GM23338 (cell line): Measurements from ENCODE around the gene CHST11. TPM values are rescaled to one million over a fixed set of nuclear protein-coding genes. Genes with fewer than 3 reads are reported as not detected.

Experiments
- ATAC-seq: fragments of 200-7000 bp; cut with Tn5 transposase; 3 replicates; pipeline ENCODE4 v1.9.1; 2020
- DNase-seq: peaks from one replicate; pipeline ENCODE4 v3.0.0-alpha.2; 2015; ENCODE audit warnings: low spot score
- H2AFZ ChIP-seq: fragments of 200-600 bp; sonication (generic); 2 replicates; pipeline ENCODE4 v1.8.0; 2016; ENCODE audit warnings: antibody characterized with exemption, mild to moderate bottlenecking, moderate library complexity
- H3F3A ChIP-seq: fragments of 200-600 bp; sonication (generic); replicated peaks from 2 replicates; pipeline ENCODE4 v1.8.0; 2017; ENCODE audit warnings: antibody characterized with exemption, mixed run types, low read depth
- H3K27ac ChIP-seq: fragments of 200-600 bp; sonication (generic); 2 replicates; pipeline ENCODE4 v1.6.1; 2016; ENCODE audit warnings: low read depth
- H3K27me3 ChIP-seq: fragments of 200-600 bp; sonication (generic); 2 replicates; pipeline ENCODE4 v1.8.0; 2016; ENCODE audit warnings: mild to moderate bottlenecking, mixed run types, moderate library complexity; ENCODE audit not compliant: insufficient read depth
- H3K36me3 ChIP-seq: fragments of 200-600 bp; sonication (generic); 2 replicates; pipeline ENCODE4 v1.8.0; 2016; ENCODE audit warnings: mild to moderate bottlenecking; ENCODE audit not compliant: insufficient read depth
- H3K4me1 ChIP-seq: fragments of 200-600 bp; sonication (generic); 2 replicates; pipeline ENCODE4 v1.8.0; 2016; ENCODE audit warnings: mild to moderate bottlenecking, moderate library complexity; ENCODE audit not compliant: insufficient read depth
- H3K4me2 ChIP-seq: fragments of 200-600 bp; sonication (generic); 2 replicates; pipeline ENCODE4 v1.7.1; 2017; ENCODE audit warnings: mixed run types
- H3K4me3 ChIP-seq: fragments of 200-600 bp; sonication (generic); 2 replicates; pipeline ENCODE4 v1.6.1; 2016; ENCODE audit warnings: mixed run types
- H3K79me2 ChIP-seq: fragments of 200-600 bp; sonication (generic); replicated peaks from 2 replicates; pipeline ENCODE4 v1.8.0; 2017; ENCODE audit warnings: mild to moderate bottlenecking; ENCODE audit not compliant: insufficient read depth
- H3K9me2 ChIP-seq: fragments of 200-600 bp; sonication (generic); 2 replicates; pipeline ENCODE4 v1.8.0; 2017; ENCODE audit not compliant: insufficient read depth
- H4K20me1 ChIP-seq: fragments of 200-600 bp; sonication (generic); replicated peaks from 2 replicates; pipeline ENCODE4 v1.8.0; 2017; ENCODE audit warnings: mild to moderate bottlenecking; ENCODE audit not compliant: insufficient read depth
- H3K27ac Mint-ChIP-seq: 2 replicates; pipeline ENCODE4 v1.8.0; 2020; ENCODE audit warnings: inconsistent platforms, mild to moderate bottlenecking, moderate library complexity, mixed read lengths
- H3K27me3 Mint-ChIP-seq: 3 replicates; pipeline ENCODE4 v1.8.0; 2022; ENCODE audit warnings: low read depth, mild to moderate bottlenecking, moderate library complexity, mixed read lengths, inconsistent platforms; ENCODE audit not compliant: insufficient read depth, poor library complexity
- H3K36me3 Mint-ChIP-seq: 3 replicates; pipeline ENCODE4 v1.8.0; 2021; ENCODE audit warnings: low read depth, mild to moderate bottlenecking, inconsistent platforms, moderate library complexity, mixed read lengths
- H3K4me1 Mint-ChIP-seq: 3 replicates; pipeline ENCODE4 v1.8.0; 2020; ENCODE audit warnings: mild to moderate bottlenecking, inconsistent platforms, mixed read lengths
- H3K4me3 Mint-ChIP-seq: 3 replicates; pipeline ENCODE4 v1.8.0; 2021; ENCODE audit warnings: moderate library complexity, mild to moderate bottlenecking, inconsistent platforms, mixed read lengths
- H3K9me3 Mint-ChIP-seq: 3 replicates; pipeline ENCODE4 v1.8.0; 2020; ENCODE audit warnings: moderate library complexity, mild to moderate bottlenecking, inconsistent platforms, mixed read lengths
- CREB1 ChIP-seq: fragments of 250-450 bp; sonication (Bioruptor Pico); IDR thresholded peaks from 2 replicates; pipeline ENCODE4 v1.5.0; 2020; ENCODE audit warnings: low read depth, mild to moderate bottlenecking, moderate library complexity
- EZH2 ChIP-seq: fragments of 200-600 bp; sonication (generic); IDR thresholded peaks from one replicate; pipeline ENCODE4 v1.8.0; 2017; ENCODE audit warnings: antibody characterized with exemption, mild to moderate bottlenecking, low read depth; ENCODE audit not compliant: unreplicated experiment
- EZH2phosphoT487 ChIP-seq: fragments of 200-600 bp; sonication (generic); IDR thresholded peaks from one replicate; pipeline ENCODE4 v1.8.1; 2018; ENCODE audit warnings: antibody characterized with exemption; ENCODE audit not compliant: unreplicated experiment
- JUNB ChIP-seq: IDR thresholded peaks from one replicate; pipeline ENCODE4 v1.6.1; 2016; ENCODE audit warnings: antibody characterized with exemption; ENCODE audit not compliant: unreplicated experiment
- NANOG ChIP-seq: IDR thresholded peaks from 2 replicates; pipeline ENCODE4 v1.6.1; 2016; ENCODE audit warnings: antibody characterized with exemption, borderline replicate concordance
- POLR2AphosphoS5 ChIP-seq: IDR thresholded peaks from 2 replicates; pipeline ENCODE4 v1.6.1; 2016; ENCODE audit warnings: antibody characterized with exemption, low read depth
- STAT1 ChIP-seq: IDR thresholded peaks from one replicate; pipeline ENCODE4 v1.6.1; 2016; ENCODE audit warnings: antibody characterized with exemption; ENCODE audit not compliant: unreplicated experiment
- ZNF114 ChIP-seq: fragments of 250-450 bp; sonication (Bioruptor Pico); IDR thresholded peaks from 2 replicates; pipeline ENCODE4 v1.5.0; 2020; ENCODE audit warnings: mild to moderate bottlenecking, moderate library complexity
- polyA plus RNA-seq: library from polyadenylated mRNA; unstranded; fragments of >200 nt; fragmentation: Nextera tagmentation; extraction: Ambion mirVana; gene quantifications from 2 replicates; pipeline ENCODE4 v1.2.1, GENCODE V29; 2016
- total RNA-seq: library from RNA; depleted of rRNA; stranded (reverse); fragments of >200 nt; shearing (Covaris generic); gene quantifications from 2 replicates; pipeline ENCODE4 v1.2.3, GENCODE V29; 2014
- TF ChIP-seq, protein P1 (sequence below), 2 experiments: fragments of 200-600 bp in 1 of 2; sonication (generic) in 1 of 2; conservative IDR thresholded peaks; 2 replicates each; pipeline versions ENCODE4 v1.5.1 to v1.6.1; 2016 to 2017; ENCODE audit warnings: antibody characterized with exemption in 2 of 2, low read depth in 2 of 2, mild to moderate bottlenecking in 2 of 2, moderate library complexity in 1 of 2
- TF ChIP-seq, protein P2 (sequence below): fragments of 250-450 bp; sonication (Bioruptor Pico); IDR thresholded peaks from 2 replicates; pipeline ENCODE4 v1.5.0; 2020; ENCODE audit warnings: mild to moderate bottlenecking, moderate library complexity

The CHST11 gene
- total and polyA plus RNA-seq, 2 experiments from 2014 or later, result 7.7 to 25.7 TPM

DNA sequence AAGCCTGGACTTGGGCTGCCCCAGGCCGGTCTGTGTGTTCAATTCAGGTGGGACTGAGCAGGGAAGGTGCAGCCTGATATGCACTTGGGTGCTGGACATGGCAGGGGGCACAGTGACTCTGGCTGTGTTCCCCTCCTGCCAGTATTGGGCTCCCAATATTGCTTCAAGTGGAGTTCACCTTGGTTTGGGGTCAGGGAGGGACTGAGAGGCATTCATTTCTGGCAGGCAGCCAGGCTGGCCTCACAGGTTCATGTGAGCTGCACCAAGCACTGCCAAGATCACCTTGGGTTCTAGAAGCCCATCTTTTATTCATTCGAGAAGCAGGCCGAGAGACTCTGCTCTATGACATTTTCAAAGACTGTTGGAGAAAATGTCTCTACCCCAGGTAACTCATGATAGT is 245.0 kb downstream of the CHST11 start:
- Histone ChIP-seq H3K27ac (no peak overlapping the region), H3F3A (no peaks in the 10 kb centered on the region), H3K4me3 (no peak overlapping the region), H4K20me1 (no peaks in the 10 kb centered on the region; the same call in 1 of the 2 replicates), H3K79me2 (no peaks in the 10 kb centered on the region), H2AFZ (no peak overlapping the region), H3K4me1 (peaks cover 13% of the 10 kb centered on the region), H3K36me3 (no peaks in the 10 kb centered on the region), H3K4me2 (no peak overlapping the region), H3K9me2 (no peaks in the 10 kb centered on the region), H3K27me3 (no peaks in the 10 kb centered on the region)
- Mint-ChIP-seq H3K27ac (no peak overlapping the region; the same call in 1 of the 2 replicates), H3K4me3 (no peak overlapping the region), H3K9me3 (no peaks in the 10 kb centered on the region), H3K36me3 (no peaks in the 10 kb centered on the region), H3K27me3 (peaks cover 17% of the 10 kb centered on the region), H3K4me1 (peaks cover 37% of the 10 kb centered on the region)
- DNase-seq (no peak), ATAC-seq (no peak)
- TF ChIP-seq, protein P1, sequence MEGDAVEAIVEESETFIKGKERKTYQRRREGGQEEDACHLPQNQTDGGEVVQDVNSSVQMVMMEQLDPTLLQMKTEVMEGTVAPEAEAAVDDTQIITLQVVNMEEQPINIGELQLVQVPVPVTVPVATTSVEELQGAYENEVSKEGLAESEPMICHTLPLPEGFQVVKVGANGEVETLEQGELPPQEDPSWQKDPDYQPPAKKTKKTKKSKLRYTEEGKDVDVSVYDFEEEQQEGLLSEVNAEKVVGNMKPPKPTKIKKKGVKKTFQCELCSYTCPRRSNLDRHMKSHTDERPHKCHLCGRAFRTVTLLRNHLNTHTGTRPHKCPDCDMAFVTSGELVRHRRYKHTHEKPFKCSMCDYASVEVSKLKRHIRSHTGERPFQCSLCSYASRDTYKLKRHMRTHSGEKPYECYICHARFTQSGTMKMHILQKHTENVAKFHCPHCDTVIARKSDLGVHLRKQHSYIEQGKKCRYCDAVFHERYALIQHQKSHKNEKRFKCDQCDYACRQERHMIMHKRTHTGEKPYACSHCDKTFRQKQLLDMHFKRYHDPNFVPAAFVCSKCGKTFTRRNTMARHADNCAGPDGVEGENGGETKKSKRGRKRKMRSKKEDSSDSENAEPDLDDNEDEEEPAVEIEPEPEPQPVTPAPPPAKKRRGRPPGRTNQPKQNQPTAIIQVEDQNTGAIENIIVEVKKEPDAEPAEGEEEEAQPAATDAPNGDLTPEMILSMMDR (conservative IDR thresholded peaks at IDR 0.05; ENCODE audit: low read depth in 2 of 2), result no peak
- TF ChIP-seq STAT1 (no peak), NANOG (no peak), JUNB (no peak), CREB1 (CRISPR knock-in tag) (no peak), POLR2AphosphoS5 (no peak), EZH2 (no peak), EZH2phosphoT487 (no peak), ZNF114 (CRISPR knock-in tag) (no peak)
- TF ChIP-seq, protein P2, sequence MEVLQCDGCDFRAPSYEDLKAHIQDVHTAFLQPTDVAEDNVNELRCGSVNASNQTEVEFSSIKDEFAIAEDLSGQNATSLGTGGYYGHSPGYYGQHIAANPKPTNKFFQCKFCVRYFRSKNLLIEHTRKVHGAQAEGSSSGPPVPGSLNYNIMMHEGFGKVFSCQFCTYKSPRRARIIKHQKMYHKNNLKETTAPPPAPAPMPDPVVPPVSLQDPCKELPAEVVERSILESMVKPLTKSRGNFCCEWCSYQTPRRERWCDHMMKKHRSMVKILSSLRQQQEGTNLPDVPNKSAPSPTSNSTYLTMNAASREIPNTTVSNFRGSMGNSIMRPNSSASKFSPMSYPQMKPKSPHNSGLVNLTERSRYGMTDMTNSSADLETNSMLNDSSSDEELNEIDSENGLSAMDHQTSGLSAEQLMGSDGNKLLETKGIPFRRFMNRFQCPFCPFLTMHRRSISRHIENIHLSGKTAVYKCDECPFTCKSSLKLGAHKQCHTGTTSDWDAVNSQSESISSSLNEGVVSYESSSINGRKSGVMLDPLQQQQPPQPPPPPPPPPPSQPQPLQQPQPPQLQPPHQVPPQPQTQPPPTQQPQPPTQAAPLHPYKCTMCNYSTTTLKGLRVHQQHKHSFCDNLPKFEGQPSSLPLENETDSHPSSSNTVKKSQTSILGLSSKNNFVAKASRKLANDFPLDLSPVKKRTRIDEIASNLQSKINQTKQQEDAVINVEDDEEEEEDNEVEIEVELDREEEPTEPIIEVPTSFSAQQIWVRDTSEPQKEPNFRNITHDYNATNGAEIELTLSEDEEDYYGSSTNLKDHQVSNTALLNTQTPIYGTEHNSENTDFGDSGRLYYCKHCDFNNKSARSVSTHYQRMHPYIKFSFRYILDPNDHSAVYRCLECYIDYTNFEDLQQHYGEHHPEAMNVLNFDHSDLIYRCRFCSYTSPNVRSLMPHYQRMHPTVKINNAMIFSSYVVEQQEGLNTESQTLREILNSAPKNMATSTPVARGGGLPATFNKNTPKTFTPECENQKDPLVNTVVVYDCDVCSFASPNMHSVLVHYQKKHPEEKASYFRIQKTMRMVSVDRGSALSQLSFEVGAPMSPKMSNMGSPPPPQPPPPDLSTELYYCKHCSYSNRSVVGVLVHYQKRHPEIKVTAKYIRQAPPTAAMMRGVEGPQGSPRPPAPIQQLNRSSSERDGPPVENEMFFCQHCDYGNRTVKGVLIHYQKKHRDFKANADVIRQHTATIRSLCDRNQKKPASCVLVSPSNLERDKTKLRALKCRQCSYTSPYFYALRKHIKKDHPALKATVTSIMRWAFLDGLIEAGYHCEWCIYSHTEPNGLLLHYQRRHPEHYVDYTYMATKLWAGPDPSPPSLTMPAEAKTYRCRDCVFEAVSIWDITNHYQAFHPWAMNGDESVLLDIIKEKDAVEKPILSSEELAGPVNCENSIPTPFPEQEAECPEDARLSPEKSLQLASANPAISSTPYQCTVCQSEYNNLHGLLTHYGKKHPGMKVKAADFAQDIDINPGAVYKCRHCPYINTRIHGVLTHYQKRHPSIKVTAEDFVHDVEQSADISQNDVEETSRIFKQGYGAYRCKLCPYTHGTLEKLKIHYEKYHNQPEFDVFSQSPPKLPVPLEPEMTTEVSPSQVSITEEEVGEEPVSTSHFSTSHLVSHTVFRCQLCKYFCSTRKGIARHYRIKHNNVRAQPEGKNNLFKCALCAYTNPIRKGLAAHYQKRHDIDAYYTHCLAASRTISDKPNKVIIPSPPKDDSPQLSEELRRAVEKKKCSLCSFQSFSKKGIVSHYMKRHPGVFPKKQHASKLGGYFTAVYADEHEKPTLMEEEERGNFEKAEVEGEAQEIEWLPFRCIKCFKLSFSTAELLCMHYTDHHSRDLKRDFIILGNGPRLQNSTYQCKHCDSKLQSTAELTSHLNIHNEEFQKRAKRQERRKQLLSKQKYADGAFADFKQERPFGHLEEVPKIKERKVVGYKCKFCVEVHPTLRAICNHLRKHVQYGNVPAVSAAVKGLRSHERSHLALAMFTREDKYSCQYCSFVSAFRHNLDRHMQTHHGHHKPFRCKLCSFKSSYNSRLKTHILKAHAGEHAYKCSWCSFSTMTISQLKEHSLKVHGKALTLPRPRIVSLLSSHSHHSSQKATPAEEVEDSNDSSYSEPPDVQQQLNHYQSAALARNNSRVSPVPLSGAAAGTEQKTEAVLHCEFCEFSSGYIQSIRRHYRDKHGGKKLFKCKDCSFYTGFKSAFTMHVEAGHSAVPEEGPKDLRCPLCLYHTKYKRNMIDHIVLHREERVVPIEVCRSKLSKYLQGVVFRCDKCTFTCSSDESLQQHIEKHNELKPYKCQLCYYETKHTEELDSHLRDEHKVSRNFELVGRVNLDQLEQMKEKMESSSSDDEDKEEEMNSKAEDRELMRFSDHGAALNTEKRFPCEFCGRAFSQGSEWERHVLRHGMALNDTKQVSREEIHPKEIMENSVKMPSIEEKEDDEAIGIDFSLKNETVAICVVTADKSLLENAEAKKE (CRISPR knock-in tag), result no peak
